Measurements from ENCODE around the gene NDRG3.

NDRG3 gene

GRCh38 chr20:36745927-36746659 lies at the start of gene NDRG3:
Gene NDRG3, minus strand, starts transcription at chr20:36746090. Its CDS starts 24,355 bp downstream, at chr20:36721735.
- DNase-seq (ENCODE audit: low read depth) = peak; percentile 75

GRCh38 chr20:36794116-36794474 lies 48.2 kb upstream of the NDRG3 start:
- no peak for DNase-seq (ENCODE audit: low read depth)

GRCh38 chr20:36793294-36794115 lies 47.6 kb upstream of the NDRG3 start:
- no peak for DNase-seq (ENCODE audit: low read depth)

- DNase-seq (ENCODE audit: low read depth) = no peak
Measured at GRCh38 chr20:36792422-36792821, 46.5 kb upstream of the NDRG3 start.

GRCh38 chr20:36791862-36792261 lies 46.0 kb upstream of the NDRG3 start:
- DNase-seq (ENCODE audit: low read depth) = no peak

GRCh38 chr20:36786663-36787062 lies 40.8 kb upstream of the NDRG3 start:
- DNase-seq (ENCODE audit: low read depth) = no peak

- no peak for DNase-seq (ENCODE audit: low read depth)
Measured at GRCh38 chr20:36786246-36786645, 40.4 kb upstream of the NDRG3 start.

- no peak for DNase-seq (ENCODE audit: low read depth)
Measured at GRCh38 chr20:36785308-36785707, 39.4 kb upstream of the NDRG3 start.

- DNase-seq (ENCODE audit: low read depth) = no peak
Measured at GRCh38 chr20:36784900-36785299, 39.0 kb upstream of the NDRG3 start.

- no peak for DNase-seq (ENCODE audit: low read depth)
Measured at GRCh38 chr20:36784116-36784515, 38.2 kb upstream of the NDRG3 start.

GRCh38 chr20:36779656-36780025 lies 33.8 kb upstream of the NDRG3 start:
- DNase-seq (ENCODE audit: low read depth) = no peak

GRCh38 chr20:36778831-36779655 lies 33.2 kb upstream of the NDRG3 start:
- no peak for DNase-seq (ENCODE audit: low read depth)

- no peak for DNase-seq (ENCODE audit: low read depth)
Measured at GRCh38 chr20:36777576-36777975, 31.7 kb upstream of the NDRG3 start.

- no peak for DNase-seq (ENCODE audit: low read depth)
Measured at GRCh38 chr20:36777167-36777566, 31.3 kb upstream of the NDRG3 start.

GRCh38 chr20:36775826-36776225 lies 29.9 kb upstream of the NDRG3 start:
- no peak for DNase-seq (ENCODE audit: low read depth)

- no peak for DNase-seq (ENCODE audit: low read depth)
Measured at GRCh38 chr20:36775196-36775595, 29.3 kb upstream of the NDRG3 start.

- peak; percentile 100 for DNase-seq (ENCODE audit: low read depth)
Measured at GRCh38 chr20:36773597-36774390, 27.9 kb upstream of the NDRG3 start, which contains the start of gene DSN1. Gene DSN1, minus strand, starts transcription at chr20:36773763. Its CDS starts 2,305 bp downstream, at chr20:36771458.

GRCh38 chr20:36773107-36773596 lies 27.3 kb upstream of the NDRG3 start:
- no peak for DNase-seq (ENCODE audit: low read depth)

- DNase-seq (ENCODE audit: low read depth) = no peak
Measured at GRCh38 chr20:36770680-36771079, 24.8 kb upstream of the NDRG3 start.

- DNase-seq (ENCODE audit: low read depth) = no peak
Measured at GRCh38 chr20:36768768-36769430, 23.0 kb upstream of the NDRG3 start.

GRCh38 chr20:36761125-36761524 lies 15.2 kb upstream of the NDRG3 start:
- DNase-seq (ENCODE audit: low read depth) = no peak

Measured in stimulated activated CD8-positive, alpha-beta memory T cell treated with anti-CD3 and anti-CD28 coated beads, Interleukin-15, amount 100 ng/mL, for 24 hours (primary cell).